Activated naive CD4-positive, alpha-beta T cell treated with Interleukin-2 at 50 U/mL for 16 hours (primary cell): ENCODE data around the gene HNF4A.

ENCODE experiments used
- DNase-seq: peaks from one replicate; pipeline ENCODE4 v3.0.0-alpha.2; 2020

HNF4A gene

GRCh38 chr20:44475694-44476560 is 120.4 kb downstream of the HNF4A start, which contains the start of gene TTPAL:
Gene TTPAL, plus strand, starts transcription at chr20:44475874. Its CDS starts 4,126 bp downstream, at chr20:44480000.
- peak; percentile 92 for DNase-seq

- DNase-seq: no peak
Observed at GRCh38 chr20:44477151-44477550, 121.7 kb downstream of the HNF4A start.

GRCh38 chr20:44478206-44478605 is 122.7 kb downstream of the HNF4A start:
- no peak for DNase-seq

- DNase-seq: no peak
Observed at GRCh38 chr20:44479643-44480042, 124.1 kb downstream of the HNF4A start.

GRCh38 chr20:44480097-44480496 is 124.6 kb downstream of the HNF4A start:
- no peak for DNase-seq

- no peak for DNase-seq
Observed at GRCh38 chr20:44481719-44482416, 126.4 kb downstream of the HNF4A start.

GRCh38 chr20:44483112-44483511 is 127.6 kb downstream of the HNF4A start:
- no peak for DNase-seq
